Measurements from ENCODE around the gene WDR33. TPM values are rescaled to one million over a fixed set of nuclear protein-coding genes. Genes with fewer than 3 reads are reported as not detected.
A peak's percentile ranks its signal among the peaks of the same experiment; 100 is the strongest.
"Not testable (repeated sequence)": the region's sequence is repeated elsewhere in the genome, so short reads cannot be mapped to it uniquely, and the experiment has no call there.

The WDR33 gene
- 38.3 TPM for total RNA-seq

GRCh38 chr2:127810619-127811396 lies at the start of gene WDR33:
TSS of gene WDR33 (minus strand) at chr2:127811171. CDS start at chr2:127770981, 40,190 bp downstream.
- ATAC-seq = peak; percentile 99

- ATAC-seq = no peak
These were observed 49.2 kb upstream of the WDR33 start for GRCh38 chr2:127860130-127860529.

GRCh38 chr2:127859712-127860085 lies 48.7 kb upstream of the WDR33 start:
- peak; percentile 58 for ATAC-seq

GRCh38 chr2:127857265-127857808 lies 46.4 kb upstream of the WDR33 start:
- peak; percentile 6 for ATAC-seq

- no peak for ATAC-seq
These were observed 42.7 kb upstream of the WDR33 start for GRCh38 chr2:127853671-127854070.

- ATAC-seq = no peak
These were observed 41.4 kb upstream of the WDR33 start for GRCh38 chr2:127852388-127852787.

- ATAC-seq = no peak
These were observed 37.0 kb upstream of the WDR33 start for GRCh38 chr2:127847931-127848330.

- ATAC-seq = no peak
These were observed 34.0 kb upstream of the WDR33 start for GRCh38 chr2:127844973-127845372.

GRCh38 chr2:127843677-127844076 lies 32.7 kb upstream of the WDR33 start:
- ATAC-seq = no peak

- no peak for ATAC-seq
These were observed 30.7 kb upstream of the WDR33 start for GRCh38 chr2:127841466-127842178.

GRCh38 chr2:127840893-127841292 lies 29.9 kb upstream of the WDR33 start:
- no peak for ATAC-seq

- no peak for ATAC-seq
These were observed 24.0 kb upstream of the WDR33 start for GRCh38 chr2:127834951-127835350.

GRCh38 chr2:127829845-127830246 lies 18.9 kb upstream of the WDR33 start:
- peak; percentile 59 for ATAC-seq

GRCh38 chr2:127826708-127827107 lies 15.7 kb upstream of the WDR33 start:
- not testable (repeated sequence) for ATAC-seq

- no peak for ATAC-seq
These were observed 15.1 kb upstream of the WDR33 start for GRCh38 chr2:127826047-127826446.

GRCh38 chr2:127820080-127820668 lies 9.2 kb upstream of the WDR33 start:
- no peak for ATAC-seq

GRCh38 chr2:127818794-127819425 lies 7.9 kb upstream of the WDR33 start:
- ATAC-seq = no peak

GRCh38 chr2:127818241-127818640 lies 7.3 kb upstream of the WDR33 start:
- peak; percentile 41 for ATAC-seq

- no peak for ATAC-seq
These were observed 3.7 kb upstream of the WDR33 start for GRCh38 chr2:127814677-127815076.

- not testable (repeated sequence) for ATAC-seq
These were observed 1.5 kb upstream of the WDR33 start for GRCh38 chr2:127812441-127812840.

GRCh38 chr2:127811397-127812321 lies 688 bp upstream of the WDR33 start:
- ATAC-seq = peak; percentile 48

- ATAC-seq = no peak
These were observed 784 bp downstream of the WDR33 start for GRCh38 chr2:127810156-127810618.
